ENCODE measurements around the gene KCNIP3.

Gene KCNIP3

GRCh38 chr2:95296880-95297487 is at the start of gene KCNIP3:
Gene KCNIP3, plus strand, starts transcription at chr2:95297347. Its CDS starts 92 bp downstream, at chr2:95297439.
- no peak for DNase-seq (ENCODE audit: low read depth, low spot score)
- ChIA-PET POLR2A (no interaction called here), CTCF (no interaction called here)
- H3K4me3 ChIP-seq (ENCODE audit: low read depth, low read length): no peak within 1 kb of the TSS
- no peak for TF ChIP-seq CTCF (IDR thresholded peaks at IDR 0.05; ENCODE audit: insufficient read depth, low read length, missing control alignments)

- no peak overlapping the region for H3K4me3 ChIP-seq (ENCODE audit: low read depth, low read length)
- ChIA-PET POLR2A (no interaction called here), CTCF (no interaction called here)
- no peak for TF ChIP-seq CTCF (IDR thresholded peaks at IDR 0.05; ENCODE audit: insufficient read depth, low read length, missing control alignments)
- no peak for DNase-seq (ENCODE audit: low read depth, low spot score)
These were observed 38.9 kb upstream of the KCNIP3 start for GRCh38 chr2:95258271-95258670.

DNA sequence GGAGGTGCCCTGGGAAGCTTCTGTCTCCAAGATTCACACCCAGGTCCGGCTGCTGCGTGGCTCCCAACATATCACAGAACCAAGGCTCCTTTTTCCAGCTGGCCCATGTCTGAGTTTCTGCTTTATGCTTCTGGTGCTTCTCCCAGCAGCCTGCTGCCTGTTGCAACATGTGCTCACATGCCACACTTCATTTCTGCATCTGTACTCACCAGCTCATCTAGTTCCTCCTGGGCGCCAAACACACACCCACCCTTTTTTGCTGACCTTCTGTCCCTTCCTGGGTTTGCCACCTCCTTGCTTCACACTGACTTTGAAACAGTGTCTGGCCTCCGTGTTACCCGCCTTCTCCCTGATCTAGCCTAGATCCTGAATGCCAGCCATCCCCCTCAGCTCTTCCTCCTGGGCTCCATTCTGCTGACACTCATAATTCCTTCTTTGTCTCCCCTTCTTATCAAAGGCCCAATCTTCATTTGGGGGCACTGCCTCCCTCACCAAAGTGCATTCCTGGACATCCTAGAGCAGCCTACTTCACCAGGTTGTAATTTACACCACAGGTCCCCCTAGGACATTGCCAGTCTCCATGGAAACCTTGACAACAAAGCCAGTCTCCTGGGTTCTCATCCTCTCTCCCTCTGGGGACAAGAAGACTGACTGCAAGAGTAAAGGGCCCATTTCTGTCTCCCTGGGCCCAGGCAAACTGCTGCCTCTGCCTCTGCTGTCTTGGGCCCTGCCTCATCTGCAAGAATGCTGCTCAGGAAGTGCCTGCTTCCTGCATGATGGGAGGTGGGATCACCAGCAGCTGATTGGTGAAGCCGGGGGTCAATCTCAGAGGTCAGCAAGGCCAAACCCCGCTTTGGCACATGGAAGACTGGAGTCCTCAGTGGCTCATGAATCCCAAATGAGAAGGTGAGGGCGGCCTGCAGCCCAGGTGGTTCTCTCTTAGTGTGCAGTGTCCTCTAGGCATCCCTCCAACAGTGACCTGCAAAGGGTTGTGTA is 36.8 kb upstream of the KCNIP3 start:
- ChIA-PET CTCF (no interaction called here), POLR2A (no interaction called here)
- no peak for TF ChIP-seq CTCF (IDR thresholded peaks at IDR 0.05; ENCODE audit: insufficient read depth, low read length, missing control alignments)
- no peak overlapping the region for H3K4me3 ChIP-seq (ENCODE audit: low read depth, low read length)
- DNase-seq (ENCODE audit: low read depth, low spot score): no peak

DNA sequence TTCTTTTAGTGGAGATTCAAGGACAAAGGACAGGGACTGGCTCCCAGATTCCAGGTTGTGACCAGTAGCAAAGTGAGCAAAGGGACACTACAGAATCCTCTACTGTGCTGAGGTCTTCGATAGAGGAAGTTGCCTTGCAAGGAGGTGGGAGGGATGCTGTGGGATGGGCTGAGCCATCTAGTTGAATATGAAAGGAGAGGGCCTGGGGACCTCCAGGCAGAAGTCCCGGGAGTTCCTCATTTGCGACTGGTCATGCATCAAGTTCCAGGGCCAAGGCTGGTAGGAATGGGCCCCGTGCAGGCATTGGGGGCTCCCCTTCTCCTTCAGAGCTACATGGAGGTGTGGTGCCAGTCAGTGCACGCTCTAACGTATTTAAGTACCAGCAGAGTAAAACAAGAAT is 35.5 kb upstream of the KCNIP3 start:
- DNase-seq (ENCODE audit: low read depth, low spot score): no peak
- TF ChIP-seq CTCF (IDR thresholded peaks at IDR 0.05; ENCODE audit: insufficient read depth, low read length, missing control alignments): no peak
- POLR2A ChIA-PET: no interaction called here
- CTCF ChIA-PET: no interaction called here
- H3K4me3 ChIP-seq (ENCODE audit: low read depth, low read length): no peak overlapping the region

GRCh38 chr2:95262896-95263542 is 34.1 kb upstream of the KCNIP3 start:
- CTCF ChIA-PET: no interaction called here
- DNase-seq (ENCODE audit: low read depth, low spot score): no peak
- no peak for TF ChIP-seq CTCF (IDR thresholded peaks at IDR 0.05; ENCODE audit: insufficient read depth, low read length, missing control alignments)
- no peak overlapping the region for H3K4me3 ChIP-seq (ENCODE audit: low read depth, low read length)
- POLR2A ChIA-PET: no interaction called here

DNA sequence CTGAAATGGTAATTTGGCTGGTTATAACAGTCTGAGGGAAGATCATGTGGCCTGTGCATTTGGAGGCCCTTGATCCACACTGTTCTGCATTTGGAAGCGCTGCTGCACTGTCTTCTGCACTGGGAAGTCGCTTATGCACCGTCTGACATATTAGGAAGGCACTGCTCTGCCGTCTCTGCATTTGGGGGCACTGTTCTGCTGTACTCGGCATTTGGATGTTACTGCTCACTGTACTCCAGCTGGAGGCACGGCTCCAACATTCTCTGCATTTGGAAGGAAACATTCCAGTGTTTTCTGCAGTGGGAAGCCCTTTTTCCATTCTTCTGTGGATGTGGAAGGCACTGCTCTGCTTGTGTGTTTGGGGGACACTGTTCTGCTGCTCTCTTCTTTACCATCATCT is 32.5 kb upstream of the KCNIP3 start:
- no peak overlapping the region for H3K4me3 ChIP-seq (ENCODE audit: low read depth, low read length)
- POLR2A ChIA-PET: no interaction called here
- CTCF ChIA-PET: no interaction called here
- DNase-seq (ENCODE audit: low read depth, low spot score): no peak
- no peak for TF ChIP-seq CTCF (IDR thresholded peaks at IDR 0.05; ENCODE audit: insufficient read depth, low read length, missing control alignments)
